Hypothalamus (tissue), 51 donors: Measurements from ENCODE around the gene RNF223.
A peak's percentile ranks its signal among the peaks of the same experiment; 100 is the strongest.

Experiments
- DNase-seq, 51 donors: peaks; one replicate each; lab custom pipeline; 2025; lab: John Stamatoyannopoulos, UW

Gene RNF223

GRCh38 chr1:1073743-1074587 is at the start of gene RNF223:
TSS of gene RNF223 (minus strand) at chr1:1074306. CDS start at chr1:1072566, 1,740 bp downstream.
- DNase-seq: no peak

- no peak for DNase-seq
Observed at GRCh38 chr1:1122981-1123480, 48.9 kb upstream of the RNF223 start.

- peak in 49 of 51 donors; percentile 10 to 86 (median 59) for DNase-seq
Observed at GRCh38 chr1:1122078-1122811, 48.1 kb upstream of the RNF223 start.

- peak in 1 of 51 donors; percentile 36 for DNase-seq
Observed at GRCh38 chr1:1121611-1122077, 47.5 kb upstream of the RNF223 start.

- no peak for DNase-seq
Observed at GRCh38 chr1:1120866-1121591, 46.9 kb upstream of the RNF223 start.

GRCh38 chr1:1120096-1120495 is 46.0 kb upstream of the RNF223 start:
- no peak for DNase-seq

GRCh38 chr1:1119272-1119890 is 45.3 kb upstream of the RNF223 start:
- no peak for DNase-seq

GRCh38 chr1:1118876-1119220 is 44.7 kb upstream of the RNF223 start:
- no peak for DNase-seq

- DNase-seq: no peak
Observed at GRCh38 chr1:1118011-1118875, 44.1 kb upstream of the RNF223 start.

GRCh38 chr1:1117469-1117831 is 43.3 kb upstream of the RNF223 start:
- no peak for DNase-seq

- peak in 2 of 51 donors; percentile 39 to 41 for DNase-seq
Observed at GRCh38 chr1:1116701-1117468, 42.8 kb upstream of the RNF223 start.

GRCh38 chr1:1115786-1116700 is 41.9 kb upstream of the RNF223 start, which contains the start of gene C1orf159:
TSS of gene C1orf159 (minus strand) at chr1:1116089. CDS start at chr1:1091543, 24,546 bp downstream.
- DNase-seq: peak; percentile 75 to 100 (median 98)

- DNase-seq: no peak
Observed at GRCh38 chr1:1115136-1115785, 41.2 kb upstream of the RNF223 start.

- DNase-seq: no peak
Observed at GRCh38 chr1:1114431-1114830, 40.3 kb upstream of the RNF223 start.

- DNase-seq: no peak
Observed at GRCh38 chr1:1112237-1112985, 38.3 kb upstream of the RNF223 start.

- no peak for DNase-seq
Observed at GRCh38 chr1:1111516-1112236, 37.6 kb upstream of the RNF223 start.
